HCT116 (cell line): ENCODE results near the gene STIM2. TPM values are rescaled to one million over a fixed set of nuclear protein-coding genes. Genes with fewer than 3 reads are reported as not detected.

Source experiments
- ATAC-seq: fragments of 200-7000 bp; cut with Tn5 transposase; 2 replicates; pipeline ENCODE4 v1.9.1; 2020; ENCODE audit warnings: mild to moderate bottlenecking, moderate library complexity
- BruUV-seq: library from RNA; stranded (reverse); fragments of 400-500 nt; replicated peaks from 2 replicates; lab custom pipeline; 2021; lab: Mats Ljungman, UMichigan
- CTCF ChIA-PET: fragments of 300-600 bp; sonication (Branson Sonifier 250); formaldehyde crosslinking; loops from one replicate; lab custom pipeline; 2021; ENCODE audit warnings: antibody characterized with exemption; lab: Charles Lee
- POLR2A ChIA-PET: fragments of 300-600, 350-600 bp; sonication (Branson Sonifier 250); formaldehyde crosslinking; loops from one replicate; lab custom pipeline; 2021; ENCODE audit warnings: antibody characterized with exemption; lab: Charles Lee
- RAD21 ChIA-PET, 2 experiments: fragments of 300-600 bp; sonication (Branson Sonifier 250); formaldehyde crosslinking; loops; one replicate each; lab custom pipeline; 2023; ENCODE audit warnings: low total read pairs in 2 of 2; ENCODE audit not compliant: uncharacterized antibody in 2 of 2, unreplicated experiment in 2 of 2, low non-redundant PET in 1 of 2; lab: Charles Lee
- DNase-seq: peaks from one replicate; pipeline ENCODE4 v3.0.0-alpha.2; 2010; ENCODE audit warnings: low read depth, low spot score
- H2AFZ ChIP-seq: fragments of 200-600 bp; shearing (Covaris generic), sonication (generic); 2 replicates; pipeline ENCODE4 v1.6.1; 2017; ENCODE audit warnings: low read depth, mixed run types, mixed read lengths, antibody characterized with exemption, low read length; ENCODE audit not compliant: poor library complexity, severe bottlenecking
- H3K27ac ChIP-seq: 2 replicates; pipeline ENCODE4 v1.5.1; 2012; ENCODE audit warnings: low read depth, low read length
- H3K27me3 ChIP-seq: fragments of 200-600 bp; sonication (generic); 2 replicates; pipeline ENCODE4 v1.6.1; 2016; ENCODE audit warnings: mixed run types, low read length, mixed read lengths; ENCODE audit not compliant: insufficient read depth
- H3K36me3 ChIP-seq, 2 experiments: fragments of 200-500 bp in 1 of 2; fragments of 200-600 bp in 1 of 2; sonication (Bioruptor generic) in 1 of 2; sonication (generic) in 1 of 2; 2 replicates each; pipeline versions ENCODE4 v1.5.1 to v1.6.1; 2014 to 2016; ENCODE audit warnings: low read length in 2 of 2, inconsistent platforms in 1 of 2, mixed read lengths in 1 of 2, mixed run types in 1 of 2; ENCODE audit not compliant: insufficient read depth in 2 of 2, control insufficient read depth in 1 of 2
- H3K4me1 ChIP-seq, 2 experiments: fragments of 200-600 bp in 1 of 2; sonication (generic) in 1 of 2; 2 replicates each; pipeline versions ENCODE4 v1.5.1 to v1.6.1; 2012 to 2017; ENCODE audit warnings: low read length in 2 of 2, inconsistent platforms in 1 of 2, mild to moderate bottlenecking in 1 of 2, mixed read lengths in 1 of 2, mixed run types in 1 of 2, moderate library complexity in 1 of 2; ENCODE audit not compliant: insufficient read depth in 2 of 2, control insufficient read depth in 1 of 2
- H3K4me2 ChIP-seq: fragments of 200-600 bp; sonication (generic); 2 replicates; pipeline ENCODE4 v1.6.1; 2017; ENCODE audit warnings: mixed run types, low read length, mixed read lengths
- H3K4me3 ChIP-seq, 2 experiments: fragments of 200-600 bp in 1 of 2; sonication (generic) in 1 of 2; replicated peaks in 1 of 2; 2 replicates each; pipeline ENCODE4 v1.5.1; 2011 to 2016; ENCODE audit warnings: low read length in 2 of 2, control low read depth in 1 of 2, low read depth in 1 of 2, mild to moderate bottlenecking in 1 of 2, mixed read lengths in 1 of 2, mixed run types in 1 of 2
- H3K79me2 ChIP-seq: fragments of 200-600 bp; sonication (generic); 2 replicates; pipeline ENCODE4 v1.6.1; 2017; ENCODE audit warnings: mild to moderate bottlenecking, mixed run types, low read length, moderate library complexity, mixed read lengths; ENCODE audit not compliant: insufficient read depth
- H3K9ac ChIP-seq: fragments of 200-600 bp; sonication (generic); 2 replicates; pipeline ENCODE4 v1.6.1; 2016; ENCODE audit warnings: low read length, mixed read lengths
- H3K9me2 ChIP-seq: fragments of 200-600 bp; sonication (generic), shearing (Covaris generic); 2 replicates; pipeline ENCODE4 v1.6.1; 2017; ENCODE audit warnings: mixed run types, mild to moderate bottlenecking, moderate library complexity; ENCODE audit not compliant: insufficient read depth
- H3K9me3 ChIP-seq, 2 experiments: fragments of 200-500 bp in 1 of 2; fragments of 200-600 bp in 1 of 2; sonication (Bioruptor generic) in 1 of 2; sonication (generic) in 1 of 2; 2 replicates each; pipeline ENCODE4 v1.6.1; 2014 to 2017; ENCODE audit warnings: low read length in 2 of 2, mixed read lengths in 2 of 2, inconsistent platforms in 1 of 2, low read depth in 1 of 2, mild to moderate bottlenecking in 1 of 2, mixed run types in 1 of 2, moderate library complexity in 1 of 2; ENCODE audit not compliant: control insufficient read depth in 1 of 2, insufficient read depth in 1 of 2
- H4K20me1 ChIP-seq: fragments of 200-600 bp; sonication (generic), shearing (Covaris generic); 2 replicates; pipeline ENCODE4 v1.6.1; 2017; ENCODE audit warnings: mixed run types, mild to moderate bottlenecking, moderate library complexity; ENCODE audit not compliant: insufficient read depth
- ATF3 ChIP-seq: IDR thresholded peaks from 2 replicates; pipeline ENCODE4 v1.6.1; 2012
- CEBPB ChIP-seq: IDR thresholded peaks from 2 replicates; pipeline ENCODE4 v1.6.1; 2012; ENCODE audit warnings: low read depth
- ELF1 ChIP-seq: IDR thresholded peaks from 2 replicates; pipeline ENCODE4 v1.6.1; 2012; ENCODE audit warnings: low read depth, borderline replicate concordance
- EZH2 ChIP-seq: fragments of 200-600 bp; sonication (generic); IDR thresholded peaks from 2 replicates; pipeline ENCODE4 v1.6.1; 2017; ENCODE audit warnings: antibody characterized with exemption, mixed run types
- EZH2phosphoT487 ChIP-seq: fragments of 200-600 bp; IDR thresholded peaks from 2 replicates; pipeline ENCODE4 v1.6.1; 2018; ENCODE audit warnings: antibody characterized with exemption, borderline replicate concordance
- FOSL1 ChIP-seq: IDR thresholded peaks from 2 replicates; pipeline ENCODE4 v1.6.1; 2012; ENCODE audit warnings: low read depth
- JUND ChIP-seq: IDR thresholded peaks from 2 replicates; pipeline ENCODE4 v1.6.1; 2012
- POLR2A ChIP-seq: IDR thresholded peaks from 2 replicates; pipeline ENCODE4 v1.7.0; 2011; ENCODE audit warnings: borderline replicate concordance; ENCODE audit not compliant: insufficient read depth, insufficient read length; ENCODE audit errors: extremely low read depth
- POLR2AphosphoS5 ChIP-seq: IDR thresholded peaks from 2 replicates; pipeline ENCODE4 v1.6.1; 2011; ENCODE audit warnings: mild to moderate bottlenecking, low read depth, low read length, moderate library complexity
- RAD21 ChIP-seq: IDR thresholded peaks from 2 replicates; pipeline ENCODE4 v1.6.1; 2012; ENCODE audit warnings: low read depth, mild to moderate bottlenecking
- SIN3A ChIP-seq: IDR thresholded peaks from 2 replicates; pipeline ENCODE4 v1.6.1; 2012; ENCODE audit warnings: low read depth
- SRF ChIP-seq: IDR thresholded peaks from 2 replicates; pipeline ENCODE4 v1.6.1; 2012; ENCODE audit warnings: low read depth
- ZBTB33 ChIP-seq: IDR thresholded peaks from 2 replicates; pipeline ENCODE4 v1.6.1; 2011; ENCODE audit warnings: mild to moderate bottlenecking, low read length, moderate library complexity; ENCODE audit not compliant: insufficient replicate concordance; ENCODE audit errors: extremely low read depth
- ZNF274 ChIP-seq: fragments of 200-500 bp; sonication (Bioruptor generic); IDR thresholded peaks from 2 replicates; pipeline ENCODE4 v1.6.1; 2014; ENCODE audit warnings: mild to moderate bottlenecking, low read depth, low read length, inconsistent platforms
- intact Hi-C: fragments of 100-400 bp; cut with micrococcal nuclease; formaldehyde crosslinking; loops from 2 replicates; pipeline ENCODE4 v1.10.0; 2022
- total RNA-seq: library from RNA; stranded (reverse); gene quantifications from one replicate; pipeline ENCODE4 v1.2.1, GENCODE V29; 2021; ENCODE audit not compliant: unreplicated experiment
- TF ChIP-seq, protein P1 (sequence below): IDR thresholded peaks from 2 replicates; pipeline ENCODE4 v1.6.1; 2012; ENCODE audit warnings: low read depth

STIM2 gene
- total RNA-seq, 1 experiment from 2014 or later, result 65.9 TPM

- ChIA-PET POLR2A (no interaction called here), RAD21 (interaction anchor here in 1 of 2 experiments (0.7 kb wide), 1 partner anchor 380 kb away, joined by 3 read pairs; no protein-coding TSS in a partner anchor), CTCF (no interaction called here)
- Histone ChIP-seq H3K27ac (no peak overlapping the region), H3K9me3 (no peaks in the 10 kb centered on the region), H4K20me1 (no peaks in the 10 kb centered on the region), H3K27me3 (peaks cover 11% of the 10 kb centered on the region; the same call in 1 of the 2 replicates), H2AFZ (no peak overlapping the region), H3K9me2 (no peaks in the 10 kb centered on the region), H3K36me3 (no peaks in the 10 kb centered on the region), H3K4me1 (peaks cover 0 to 4% of the 10 kb centered on the region in 2 experiments; a peak in 1 of 4 replicates), H3K79me2 (no peaks in the 10 kb centered on the region), H3K4me2 (no peak overlapping the region), H3K9ac (no peak overlapping the region), H3K4me3 (no peak overlapping the region)
- DNase-seq (no peak), ATAC-seq (no peak)
- intact Hi-C loops, result no loop called here
- BruUV-seq, result no TSS peak
- TF ChIP-seq, protein P1, sequence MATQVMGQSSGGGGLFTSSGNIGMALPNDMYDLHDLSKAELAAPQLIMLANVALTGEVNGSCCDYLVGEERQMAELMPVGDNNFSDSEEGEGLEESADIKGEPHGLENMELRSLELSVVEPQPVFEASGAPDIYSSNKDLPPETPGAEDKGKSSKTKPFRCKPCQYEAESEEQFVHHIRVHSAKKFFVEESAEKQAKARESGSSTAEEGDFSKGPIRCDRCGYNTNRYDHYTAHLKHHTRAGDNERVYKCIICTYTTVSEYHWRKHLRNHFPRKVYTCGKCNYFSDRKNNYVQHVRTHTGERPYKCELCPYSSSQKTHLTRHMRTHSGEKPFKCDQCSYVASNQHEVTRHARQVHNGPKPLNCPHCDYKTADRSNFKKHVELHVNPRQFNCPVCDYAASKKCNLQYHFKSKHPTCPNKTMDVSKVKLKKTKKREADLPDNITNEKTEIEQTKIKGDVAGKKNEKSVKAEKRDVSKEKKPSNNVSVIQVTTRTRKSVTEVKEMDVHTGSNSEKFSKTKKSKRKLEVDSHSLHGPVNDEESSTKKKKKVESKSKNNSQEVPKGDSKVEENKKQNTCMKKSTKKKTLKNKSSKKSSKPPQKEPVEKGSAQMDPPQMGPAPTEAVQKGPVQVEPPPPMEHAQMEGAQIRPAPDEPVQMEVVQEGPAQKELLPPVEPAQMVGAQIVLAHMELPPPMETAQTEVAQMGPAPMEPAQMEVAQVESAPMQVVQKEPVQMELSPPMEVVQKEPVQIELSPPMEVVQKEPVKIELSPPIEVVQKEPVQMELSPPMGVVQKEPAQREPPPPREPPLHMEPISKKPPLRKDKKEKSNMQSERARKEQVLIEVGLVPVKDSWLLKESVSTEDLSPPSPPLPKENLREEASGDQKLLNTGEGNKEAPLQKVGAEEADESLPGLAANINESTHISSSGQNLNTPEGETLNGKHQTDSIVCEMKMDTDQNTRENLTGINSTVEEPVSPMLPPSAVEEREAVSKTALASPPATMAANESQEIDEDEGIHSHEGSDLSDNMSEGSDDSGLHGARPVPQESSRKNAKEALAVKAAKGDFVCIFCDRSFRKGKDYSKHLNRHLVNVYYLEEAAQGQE, result no peak
- TF ChIP-seq RAD21 (no peak), ZBTB33 (no peak), CEBPB (no peak), FOSL1 (no peak), ELF1 (no peak), ATF3 (no peak), JUND (no peak), EZH2 (no peak), SRF (no peak), ZNF274 (no peak), EZH2phosphoT487 (no peak), SIN3A (no peak), POLR2AphosphoS5 (no peak), POLR2A (no peak)
These were observed 190.1 kb downstream of the STIM2 start for GRCh38 chr4:27050731-27051130.
